ENCODE data around the gene MX2.

- TF ChIP-seq, protein P1, sequence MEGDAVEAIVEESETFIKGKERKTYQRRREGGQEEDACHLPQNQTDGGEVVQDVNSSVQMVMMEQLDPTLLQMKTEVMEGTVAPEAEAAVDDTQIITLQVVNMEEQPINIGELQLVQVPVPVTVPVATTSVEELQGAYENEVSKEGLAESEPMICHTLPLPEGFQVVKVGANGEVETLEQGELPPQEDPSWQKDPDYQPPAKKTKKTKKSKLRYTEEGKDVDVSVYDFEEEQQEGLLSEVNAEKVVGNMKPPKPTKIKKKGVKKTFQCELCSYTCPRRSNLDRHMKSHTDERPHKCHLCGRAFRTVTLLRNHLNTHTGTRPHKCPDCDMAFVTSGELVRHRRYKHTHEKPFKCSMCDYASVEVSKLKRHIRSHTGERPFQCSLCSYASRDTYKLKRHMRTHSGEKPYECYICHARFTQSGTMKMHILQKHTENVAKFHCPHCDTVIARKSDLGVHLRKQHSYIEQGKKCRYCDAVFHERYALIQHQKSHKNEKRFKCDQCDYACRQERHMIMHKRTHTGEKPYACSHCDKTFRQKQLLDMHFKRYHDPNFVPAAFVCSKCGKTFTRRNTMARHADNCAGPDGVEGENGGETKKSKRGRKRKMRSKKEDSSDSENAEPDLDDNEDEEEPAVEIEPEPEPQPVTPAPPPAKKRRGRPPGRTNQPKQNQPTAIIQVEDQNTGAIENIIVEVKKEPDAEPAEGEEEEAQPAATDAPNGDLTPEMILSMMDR (IDR thresholded peaks at IDR 0.05): no peak
- no peak for TF ChIP-seq POLR2A (IDR thresholded peaks at IDR 0.05)
- TF ChIP-seq EP300 (IDR thresholded peaks at IDR 0.05): no peak
- TF ChIP-seq POLR2AphosphoS5 (IDR thresholded peaks at IDR 0.05): no peak
Observed at GRCh38 chr21:41441546-41441945, 79.7 kb downstream of the MX2 start.
